HepG2 (cell line): ENCODE measurements around the gene PNMA3. TPM values are rescaled to one million over a fixed set of nuclear protein-coding genes. Genes with fewer than 3 reads are reported as not detected.

Experiments used
- CSRNP2 ChIP-seq: sonication (generic); formaldehyde crosslinking; conservative IDR thresholded peaks from 2 replicates; pipeline ENCODE4 v1.8.0; 2022; ENCODE audit warnings: low read depth, missing genetic modification reagents
- FOSL2 ChIP-seq: sonication (generic); formaldehyde crosslinking; IDR thresholded peaks from 2 replicates; pipeline ENCODE4 v1.4.0; 2020; ENCODE audit warnings: missing genetic modification reagents
- KDM2A ChIP-seq: sonication (generic); formaldehyde crosslinking; IDR thresholded peaks from 2 replicates; pipeline ENCODE4 v1.4.0; 2020; ENCODE audit warnings: low read depth, missing genetic modification reagents, borderline replicate concordance
- KDM6A ChIP-seq: IDR thresholded peaks from 2 replicates; pipeline ENCODE4 v1.6.1; 2016; ENCODE audit warnings: low read depth
- RELA ChIP-seq: sonication (generic); formaldehyde crosslinking; IDR thresholded peaks from 2 replicates; pipeline ENCODE4 v1.4.0; 2020; ENCODE audit warnings: missing genetic modification reagents
- RFX1 ChIP-seq: fragments of 450-650 bp; IDR thresholded peaks from 2 replicates; pipeline ENCODE4 v1.6.1; 2017
- ZBTB20 ChIP-seq: sonication (generic); formaldehyde crosslinking; IDR thresholded peaks from 2 replicates; pipeline ENCODE4 v1.8.1; 2023; ENCODE audit warnings: missing genetic modification reagents, low read depth, mild to moderate bottlenecking, borderline replicate concordance
- ZNF205 ChIP-seq: IDR thresholded peaks from 2 replicates; pipeline ENCODE4 v1.6.1; 2018; ENCODE audit warnings: missing biosample characterization, missing genetic modification reagents
- ZNF407 ChIP-seq: sonication (generic); formaldehyde crosslinking; IDR thresholded peaks from one replicate; pipeline ENCODE4 v1.5.1; 2020; ENCODE audit warnings: mild to moderate bottlenecking, missing genetic modification reagents; ENCODE audit errors: not compliant biosample characterization
- ZNF616 ChIP-seq: sonication (generic); formaldehyde crosslinking; IDR thresholded peaks from 2 replicates; pipeline ENCODE4 v1.5.0; 2020; ENCODE audit warnings: low read depth, mild to moderate bottlenecking, missing genetic modification reagents
- ZNF687 ChIP-seq: sonication (generic); formaldehyde crosslinking; IDR thresholded peaks from 2 replicates; pipeline ENCODE4 v1.5.1; 2020; ENCODE audit warnings: mild to moderate bottlenecking, missing genetic modification reagents, moderate library complexity
- ZSCAN5A ChIP-seq: sonication (generic); formaldehyde crosslinking; IDR thresholded peaks from 2 replicates; pipeline ENCODE4 v1.8.0; 2022; ENCODE audit warnings: mild to moderate bottlenecking, missing genetic modification reagents, borderline replicate concordance
- ZSCAN9 ChIP-seq: IDR thresholded peaks from 2 replicates; pipeline ENCODE4 v1.6.1; 2016; ENCODE audit warnings: borderline replicate concordance
- polyA plus RNA-seq, 8 experiments: library from polyadenylated mRNA; depleted of rRNA in 3 of 8; stranded (reverse) in 7 of 8; unstranded in 1 of 8; fragments of >200 nt; fragmentation: Illumina TruSeq in 4 of 8; extraction: Trizol in 4 of 8; gene quantifications; 2 replicates each; pipeline versions ENCODE4 v1.2.1 to v1.2.3, GENCODE V29; 2011 to 2016; ENCODE audit warnings: low read depth in 4 of 8, missing spikeins in 1 of 8, mixed read lengths in 1 of 8; ENCODE audit not compliant: insufficient read depth in 1 of 8
- total RNA-seq, 5 experiments: library from RNA; depleted of rRNA; stranded (reverse); fragments of >200 nt; fragmentation: Illumina TruSeq; extraction: Trizol; gene quantifications; 2 replicates each; pipeline ENCODE4 v1.2.3, GENCODE V29; 2016; ENCODE audit warnings: low read depth in 1 of 5

The PNMA3 gene
- total and polyA plus RNA-seq, 2 of the 13 experiments (the other 11 are each of a cell fraction or from before 2014, with no cell fraction given): not detected

- TF ChIP-seq ZNF407 (CRISPR knock-in tag): no peak
- TF ChIP-seq ZNF616: no peak
- peak; percentile 6; the same call in 1 of the 2 replicates for TF ChIP-seq FOSL2
- peak; percentile 63 for TF ChIP-seq ZNF687 (CRISPR knock-in tag)
- TF ChIP-seq ZSCAN5A: no peak
- TF ChIP-seq ZBTB20: no peak
- TF ChIP-seq KDM2A: peak; percentile 26; the same call in 1 of the 2 replicates
- TF ChIP-seq ZSCAN9 (CRISPR knock-in tag): no peak
- no peak for TF ChIP-seq CSRNP2 (CRISPR knock-in tag)
- TF ChIP-seq RFX1: no peak
- TF ChIP-seq ZNF205 (CRISPR knock-in tag): 0 out of 2 replicates have a peak, but pooled peaks have one; percentile 13
- no peak for TF ChIP-seq RELA (CRISPR knock-in tag)
- no peak for TF ChIP-seq KDM6A (CRISPR knock-in tag)
These were observed 23.7 kb upstream of the PNMA3 start (continued) for GRCh38 chrX:153032397-153033118.
